DOHH2 (cell line): ENCODE data around the gene SERP2.

Source experiments
- H3F3A ChIP-seq: fragments of 200-600 bp; sonication (generic), shearing (Covaris generic); 2 replicates; pipeline ENCODE4 v1.6.0; 2016; ENCODE audit warnings: antibody characterized with exemption, mild to moderate bottlenecking; ENCODE audit not compliant: control insufficient read depth, insufficient read depth
- H3K27ac ChIP-seq: fragments of 200-600 bp; sonication (generic); 2 replicates; pipeline ENCODE4 v1.5.1; 2014; ENCODE audit warnings: low read depth, mild to moderate bottlenecking, low read length, moderate library complexity
- H3K27me3 ChIP-seq: fragments of 200-600 bp; sonication (generic); 2 replicates; pipeline ENCODE4 v1.6.1; 2014; ENCODE audit warnings: mild to moderate bottlenecking, low read length, mixed read lengths; ENCODE audit not compliant: control insufficient read depth
- H3K36me3 ChIP-seq: fragments of 200-600 bp; sonication (generic); 2 replicates; pipeline ENCODE4 v1.6.1; 2014; ENCODE audit warnings: mild to moderate bottlenecking, low read length, moderate library complexity, mixed read lengths; ENCODE audit not compliant: control insufficient read depth
- H3K4me1 ChIP-seq: fragments of 200-600 bp; sonication (generic); 2 replicates; pipeline ENCODE4 v1.6.1; 2014; ENCODE audit warnings: mild to moderate bottlenecking, low read length, mixed read lengths; ENCODE audit not compliant: control insufficient read depth
- H3K4me2 ChIP-seq: fragments of 200-600 bp; sonication (generic); 2 replicates; pipeline ENCODE4 v1.6.0; 2014; ENCODE audit warnings: mild to moderate bottlenecking, low read length, moderate library complexity
- H3K4me3 ChIP-seq: fragments of 200-600 bp; sonication (generic); 2 replicates; pipeline ENCODE4 v1.5.1; 2014; ENCODE audit warnings: mild to moderate bottlenecking, low read length, mixed read lengths
- H3K79me2 ChIP-seq: fragments of 200-600 bp; sonication (generic); 2 replicates; pipeline ENCODE4 v1.6.1; 2014; ENCODE audit warnings: mild to moderate bottlenecking, low read length, mixed read lengths; ENCODE audit not compliant: control insufficient read depth
- H3K9me2 ChIP-seq: fragments of 200-600 bp; sonication (generic); replicated peaks from 2 replicates; pipeline ENCODE4 v1.6.1; 2014; ENCODE audit warnings: mild to moderate bottlenecking, low read length, mixed read lengths; ENCODE audit not compliant: control insufficient read depth
- H3K9me3 ChIP-seq: fragments of 200-600 bp; sonication (generic); 2 replicates; pipeline ENCODE4 v1.6.1; 2014; ENCODE audit warnings: antibody characterized with exemption, low read length, mixed read lengths; ENCODE audit not compliant: control insufficient read depth, insufficient read depth
- H4K20me1 ChIP-seq: fragments of 200-600 bp; sonication (generic); 2 replicates; pipeline ENCODE4 v1.6.0; 2014; ENCODE audit warnings: low read depth, mild to moderate bottlenecking, antibody characterized with exemption, low read length, moderate library complexity; ENCODE audit not compliant: control insufficient read depth, insufficient read depth
- CTCF ChIP-seq: fragments of 200-600 bp; sonication (generic); IDR thresholded peaks from one replicate; pipeline ENCODE4 v1.5.1; 2014; ENCODE audit warnings: antibody characterized with exemption, mild to moderate bottlenecking, low read depth, low read length; ENCODE audit not compliant: poor library complexity, severe bottlenecking
- EZH2phosphoT487 ChIP-seq: fragments of 200-600 bp; sonication (generic); IDR thresholded peaks from 2 replicates; pipeline ENCODE4 v1.6.1; 2017; ENCODE audit warnings: borderline replicate concordance, mild to moderate bottlenecking, antibody characterized with exemption, low read length, moderate library complexity, mixed read lengths

Gene SERP2

GRCh38 chr13:44416744-44417143, 43.1 kb downstream of the SERP2 start:
- TF ChIP-seq CTCF: no peak
- no peak for TF ChIP-seq EZH2phosphoT487

GRCh38 chr13:44417446-44417845, 43.8 kb downstream of the SERP2 start:
- TF ChIP-seq EZH2phosphoT487: no peak
- TF ChIP-seq CTCF: no peak
- no peaks in the 10 kb centered on the region for H3K9me3 ChIP-seq
- H3K79me2 ChIP-seq: no peaks in the 10 kb centered on the region
- H3F3A ChIP-seq: no peaks in the 10 kb centered on the region
- H3K36me3 ChIP-seq: no peaks in the 10 kb centered on the region
- peak overlapping the region; percentile 17; the same call in 1 of the 2 replicates for H3K27ac ChIP-seq
- peak overlapping the region; percentile 46 for H3K4me2 ChIP-seq
- peaks cover 28% of the 10 kb centered on the region for H3K4me1 ChIP-seq
- H4K20me1 ChIP-seq: no peaks in the 10 kb centered on the region
- no peaks in the 10 kb centered on the region for H3K9me2 ChIP-seq
- no peaks in the 10 kb centered on the region for H3K27me3 ChIP-seq
- H3K4me3 ChIP-seq: no peak overlapping the region

More at GRCh38 chr13:44416744-44417143, 43.1 kb downstream of the SERP2 start:
- Histone ChIP-seq H3F3A (no peaks in the 10 kb centered on the region), H3K9me2 (no peaks in the 10 kb centered on the region), H3K9me3 (no peaks in the 10 kb centered on the region), H3K36me3 (no peaks in the 10 kb centered on the region), H4K20me1 (no peaks in the 10 kb centered on the region), H3K4me2 (peak overlapping the region; percentile 26), H3K79me2 (no peaks in the 10 kb centered on the region), H3K4me3 (peak overlapping the region; percentile 14), H3K4me1 (peaks cover 35% of the 10 kb centered on the region), H3K27ac (no peak overlapping the region), H3K27me3 (no peaks in the 10 kb centered on the region)

- Histone ChIP-seq H3K27me3 (no peaks in the 10 kb centered on the region), H3K9me2 (no peaks in the 10 kb centered on the region)
These were observed 44.3 kb downstream of the SERP2 start for GRCh38 chr13:44417876-44418275.

More at GRCh38 chr13:44417876-44418275, 44.3 kb downstream of the SERP2 start:
- Histone ChIP-seq H3K27ac (peak overlapping the region; percentile 17), H4K20me1 (no peaks in the 10 kb centered on the region), H3K4me1 (peaks cover 27% of the 10 kb centered on the region), H3K4me3 (peak overlapping the region; percentile 13), H3K9me3 (no peaks in the 10 kb centered on the region), H3K79me2 (no peaks in the 10 kb centered on the region), H3K4me2 (peak overlapping the region; percentile 46), H3K36me3 (no peaks in the 10 kb centered on the region), H3F3A (no peaks in the 10 kb centered on the region)
- TF ChIP-seq CTCF (no peak), EZH2phosphoT487 (no peak)
